HG02943 (cell line): ENCODE data around the gene TRAPPC12.

Source experiments
- ATAC-seq: cut with Tn5 transposase; IDR thresholded peaks from one replicate; pipeline ENCODE4 v1.9.1; 2021; ENCODE audit warnings: mild to moderate bottlenecking, low read depth, moderate library complexity; ENCODE audit not compliant: unreplicated experiment

The TRAPPC12 gene

GRCh38 chr2:3527886-3528785 is 148.6 kb downstream of the TRAPPC12 start:
- no peak for ATAC-seq
